Ovary (tissue), 3 donors: Measurements from ENCODE around the gene SRP19.

ENCODE experiments used
- EP300 ChIP-seq: sonication (generic); formaldehyde crosslinking; IDR thresholded peaks from one replicate; pipeline ENCODE4 v1.6.1; 2017; ENCODE audit warnings: antibody characterized with exemption
- POLR2A ChIP-seq: fragments of 450-650 bp; IDR thresholded peaks from one replicate; pipeline ENCODE4 v1.6.1; 2017; ENCODE audit warnings: antibody characterized with exemption, mild to moderate bottlenecking, moderate library complexity
- TF ChIP-seq, protein P1 (sequence below), 3 donors: fragments of 450-650 bp in 2 of 3; fragments of 200-600 bp in 1 of 3; IDR thresholded peaks; one replicate each; pipeline versions ENCODE4 v1.5.1 to v1.8.0; 2016 to 2022; ENCODE audit warnings: antibody characterized with exemption in 3 of 3, mild to moderate bottlenecking in 1 of 3
- donor health status: DM: no; HTN: no; CAD: no.

DNA sequence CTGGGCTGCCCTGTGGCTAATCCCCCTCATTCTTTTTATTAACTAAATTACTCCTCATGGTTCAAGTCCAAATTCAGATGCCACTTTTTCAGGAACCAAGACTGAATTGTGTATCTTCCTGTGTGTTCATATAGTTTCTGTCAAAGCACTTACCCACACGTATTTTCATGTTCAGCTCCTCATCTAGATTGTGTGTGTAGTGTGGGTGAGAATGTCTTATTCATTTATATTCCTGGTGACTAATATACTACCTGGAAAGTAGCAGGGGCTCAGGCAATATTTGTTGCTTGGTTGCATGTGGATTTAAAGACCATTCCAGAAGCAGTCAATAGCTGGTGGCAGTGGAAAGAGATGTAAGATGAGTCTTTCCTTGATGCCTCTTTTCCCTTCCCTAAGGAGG lies 48.5 kb upstream of the SRP19 start:
- TF ChIP-seq, protein P1, sequence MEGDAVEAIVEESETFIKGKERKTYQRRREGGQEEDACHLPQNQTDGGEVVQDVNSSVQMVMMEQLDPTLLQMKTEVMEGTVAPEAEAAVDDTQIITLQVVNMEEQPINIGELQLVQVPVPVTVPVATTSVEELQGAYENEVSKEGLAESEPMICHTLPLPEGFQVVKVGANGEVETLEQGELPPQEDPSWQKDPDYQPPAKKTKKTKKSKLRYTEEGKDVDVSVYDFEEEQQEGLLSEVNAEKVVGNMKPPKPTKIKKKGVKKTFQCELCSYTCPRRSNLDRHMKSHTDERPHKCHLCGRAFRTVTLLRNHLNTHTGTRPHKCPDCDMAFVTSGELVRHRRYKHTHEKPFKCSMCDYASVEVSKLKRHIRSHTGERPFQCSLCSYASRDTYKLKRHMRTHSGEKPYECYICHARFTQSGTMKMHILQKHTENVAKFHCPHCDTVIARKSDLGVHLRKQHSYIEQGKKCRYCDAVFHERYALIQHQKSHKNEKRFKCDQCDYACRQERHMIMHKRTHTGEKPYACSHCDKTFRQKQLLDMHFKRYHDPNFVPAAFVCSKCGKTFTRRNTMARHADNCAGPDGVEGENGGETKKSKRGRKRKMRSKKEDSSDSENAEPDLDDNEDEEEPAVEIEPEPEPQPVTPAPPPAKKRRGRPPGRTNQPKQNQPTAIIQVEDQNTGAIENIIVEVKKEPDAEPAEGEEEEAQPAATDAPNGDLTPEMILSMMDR (IDR thresholded peaks at IDR 0.05) = no peak
- TF ChIP-seq POLR2A = no peak
- no peak for TF ChIP-seq EP300
